GM18951 (cell line): Measurements from ENCODE around the gene MAPKAPK3.

Experiments used
- POLR2A ChIP-seq: IDR thresholded peaks from 4 replicates; pipeline ENCODE4 v1.6.1; 2011; ENCODE audit warnings: mild to moderate bottlenecking; ENCODE audit not compliant: insufficient read length, insufficient read depth; ENCODE audit errors: extremely low read depth
- in situ Hi-C: fragments of 300-500 bp; cut with MboI; formaldehyde crosslinking; loops from one replicate; pipeline ENCODE4 v1.12.0; 2022; ENCODE audit warnings: low sequenced_read_pairs, mixed read lengths, inconsistent platforms; ENCODE audit not compliant: unreplicated experiment

MAPKAPK3 gene

GRCh38 chr3:50630394-50630793 lies 13.4 kb downstream of the MAPKAPK3 start:
- in situ Hi-C loops, result no loop called here
- TF ChIP-seq POLR2A, result no peak

GRCh38 chr3:50630877-50631276 lies 13.9 kb downstream of the MAPKAPK3 start:
- in situ Hi-C loops, result no loop called here
- TF ChIP-seq POLR2A, result no peak

GRCh38 chr3:50632450-50632849 lies 15.5 kb downstream of the MAPKAPK3 start:
- in situ Hi-C loops, result no loop called here
- TF ChIP-seq POLR2A, result no peak

- in situ Hi-C loops, result no loop called here
- TF ChIP-seq POLR2A, result no peak
Observed at GRCh38 chr3:50633230-50633790, 16.4 kb downstream of the MAPKAPK3 start.

- in situ Hi-C loops, result no loop called here
- no peak for TF ChIP-seq POLR2A
Observed at GRCh38 chr3:50635066-50635465, 18.1 kb downstream of the MAPKAPK3 start.

GRCh38 chr3:50637011-50637410 lies 20.1 kb downstream of the MAPKAPK3 start:
- in situ Hi-C loops, result no loop called here

GRCh38 chr3:50637945-50638344 lies 21.0 kb downstream of the MAPKAPK3 start:
- in situ Hi-C loops, result no loop called here
- no peak for TF ChIP-seq POLR2A

More at GRCh38 chr3:50637011-50637410, 20.1 kb downstream of the MAPKAPK3 start:
- no peak for TF ChIP-seq POLR2A

GRCh38 chr3:50639055-50639494 lies 22.1 kb downstream of the MAPKAPK3 start:
- in situ Hi-C loops, result no loop called here
- TF ChIP-seq POLR2A, result no peak

- no peak for TF ChIP-seq POLR2A
- in situ Hi-C loops, result no loop called here
Observed at GRCh38 chr3:50642382-50642781, 25.4 kb downstream of the MAPKAPK3 start.

- no peak for TF ChIP-seq POLR2A
- in situ Hi-C loops, result no loop called here
Observed at GRCh38 chr3:50644561-50644960, 27.6 kb downstream of the MAPKAPK3 start.

GRCh38 chr3:50645378-50645777 lies 28.4 kb downstream of the MAPKAPK3 start:
- in situ Hi-C loops, result no loop called here

GRCh38 chr3:50648313-50648712 lies 31.4 kb downstream of the MAPKAPK3 start:
- in situ Hi-C loops, result no loop called here
- TF ChIP-seq POLR2A, result no peak

More at GRCh38 chr3:50645378-50645777, 28.4 kb downstream of the MAPKAPK3 start:
- TF ChIP-seq POLR2A, result no peak

GRCh38 chr3:50648944-50649343 lies 32.0 kb downstream of the MAPKAPK3 start:
- in situ Hi-C loops, result no loop called here
- TF ChIP-seq POLR2A, result no peak

- in situ Hi-C loops, result no loop called here
- TF ChIP-seq POLR2A, result no peak
Observed at GRCh38 chr3:50649451-50649931, 32.5 kb downstream of the MAPKAPK3 start.
